ENCODE data around the gene BLACAT1.
"Not testable (repeated sequence)": the region's sequence is repeated elsewhere in the genome, so short reads cannot be mapped to it uniquely, and the experiment has no call there.

BLACAT1 gene

DNA sequence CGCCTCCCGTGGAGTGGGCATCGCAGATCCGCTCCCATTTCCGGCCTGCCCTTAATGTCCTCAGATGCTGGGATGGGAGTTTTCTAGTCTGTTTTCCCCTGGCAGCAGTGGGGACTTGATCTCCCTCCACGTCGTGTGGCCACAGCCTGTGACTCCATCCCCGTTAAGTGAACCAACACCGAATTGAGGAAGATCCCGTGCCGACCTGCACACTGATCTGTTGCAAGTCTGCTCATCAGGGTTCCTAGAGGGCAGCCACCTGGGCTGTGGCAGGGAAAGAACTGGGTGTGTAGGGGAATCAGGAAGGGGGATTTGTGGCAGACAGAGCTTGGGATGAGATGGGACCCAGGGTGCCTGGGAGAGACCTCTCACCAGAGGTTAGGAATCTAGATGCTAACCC lies 25.4 kb upstream of the BLACAT1 start:
- Histone ChIP-seq H3K9me3 (no peaks in the 10 kb centered on the region), H3K27me3 (peaks cover 89% of the 10 kb centered on the region), H3K4me1 (ENCODE audit: control insufficient read depth in 1 of 2, insufficient read depth in 1 of 2, low read depth in 1 of 2, low read length in 1 of 2) (no peaks in the 10 kb centered on the region), H3K36me3 (no peaks in the 10 kb centered on the region), H3K4me3 (ENCODE audit: low read depth in 1 of 2, low read length in 1 of 2) (no peak overlapping the region), H3K27ac (no peak overlapping the region)
- TF ChIP-seq, protein P1, sequence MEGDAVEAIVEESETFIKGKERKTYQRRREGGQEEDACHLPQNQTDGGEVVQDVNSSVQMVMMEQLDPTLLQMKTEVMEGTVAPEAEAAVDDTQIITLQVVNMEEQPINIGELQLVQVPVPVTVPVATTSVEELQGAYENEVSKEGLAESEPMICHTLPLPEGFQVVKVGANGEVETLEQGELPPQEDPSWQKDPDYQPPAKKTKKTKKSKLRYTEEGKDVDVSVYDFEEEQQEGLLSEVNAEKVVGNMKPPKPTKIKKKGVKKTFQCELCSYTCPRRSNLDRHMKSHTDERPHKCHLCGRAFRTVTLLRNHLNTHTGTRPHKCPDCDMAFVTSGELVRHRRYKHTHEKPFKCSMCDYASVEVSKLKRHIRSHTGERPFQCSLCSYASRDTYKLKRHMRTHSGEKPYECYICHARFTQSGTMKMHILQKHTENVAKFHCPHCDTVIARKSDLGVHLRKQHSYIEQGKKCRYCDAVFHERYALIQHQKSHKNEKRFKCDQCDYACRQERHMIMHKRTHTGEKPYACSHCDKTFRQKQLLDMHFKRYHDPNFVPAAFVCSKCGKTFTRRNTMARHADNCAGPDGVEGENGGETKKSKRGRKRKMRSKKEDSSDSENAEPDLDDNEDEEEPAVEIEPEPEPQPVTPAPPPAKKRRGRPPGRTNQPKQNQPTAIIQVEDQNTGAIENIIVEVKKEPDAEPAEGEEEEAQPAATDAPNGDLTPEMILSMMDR (IDR thresholded peaks at IDR 0.05), result no peak

DNA sequence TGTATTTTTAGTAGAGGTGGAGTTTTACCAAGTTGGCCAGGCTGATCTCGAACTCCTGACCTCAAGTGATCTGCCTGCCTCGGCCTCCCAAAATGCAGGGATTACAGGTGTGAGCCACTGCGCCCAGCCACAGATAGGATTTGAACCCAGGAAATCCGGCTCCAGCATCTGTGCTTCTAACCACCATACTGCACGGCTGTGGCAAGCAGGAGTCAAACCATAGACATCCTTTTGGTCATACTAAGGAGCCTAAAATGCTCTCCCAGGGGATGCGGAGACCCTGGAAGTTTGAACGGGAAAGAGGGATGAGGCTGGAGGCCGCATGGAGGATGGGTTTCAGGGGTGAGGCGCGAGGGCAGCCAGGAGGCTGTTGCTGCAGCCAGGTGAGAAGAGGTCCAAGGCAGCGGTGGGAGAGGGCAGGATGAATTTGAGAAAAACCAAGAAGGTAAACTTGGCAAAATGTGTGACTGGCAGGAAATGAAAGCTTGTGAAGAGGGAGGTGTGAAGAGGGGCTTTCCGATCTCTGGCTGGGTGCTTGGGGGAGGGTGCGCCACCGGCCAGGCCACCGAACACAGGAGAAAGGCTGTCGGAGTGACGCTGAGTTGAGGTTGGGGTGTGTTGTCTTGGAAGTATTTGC lies 24.6 kb upstream of the BLACAT1 start:
- H3K4me3 ChIP-seq (ENCODE audit: low read depth in 1 of 2, low read length in 1 of 2), result no peak overlapping the region
- no peaks in the 10 kb centered on the region for H3K9me3 ChIP-seq
- no peaks in the 10 kb centered on the region for H3K36me3 ChIP-seq
- TF ChIP-seq, protein P1 (IDR thresholded peaks at IDR 0.05), result no peak
- H3K4me1 ChIP-seq (ENCODE audit: control insufficient read depth in 1 of 2, insufficient read depth in 1 of 2, low read depth in 1 of 2, low read length in 1 of 2), result no peaks in the 10 kb centered on the region
- H3K27ac ChIP-seq, result no peak overlapping the region
- H3K27me3 ChIP-seq, result peaks cover 83% of the 10 kb centered on the region

DNA sequence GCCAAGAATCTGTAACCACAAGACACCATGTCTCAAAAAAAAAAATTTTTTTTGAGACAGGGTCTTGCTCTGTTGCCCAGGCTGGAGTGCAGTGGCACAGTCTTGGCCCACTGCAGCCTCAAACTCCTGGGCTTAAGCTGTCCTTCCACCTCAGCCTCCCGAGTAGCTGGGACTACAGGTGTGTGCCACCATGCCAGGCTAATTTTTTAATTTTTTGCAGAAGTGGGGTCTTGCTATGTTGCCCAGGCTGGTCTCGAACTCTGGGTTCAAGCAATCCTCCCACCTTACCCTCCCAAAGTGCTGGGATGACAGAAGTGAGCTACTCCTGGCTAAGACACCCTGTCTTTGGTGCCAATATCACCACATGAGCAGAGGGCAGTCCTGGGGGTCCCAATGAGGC lies 23.1 kb upstream of the BLACAT1 start:
- peaks cover 72% of the 10 kb centered on the region for H3K27me3 ChIP-seq
- H3K9me3 ChIP-seq; H3K27ac ChIP-seq; H3K4me1 ChIP-seq (ENCODE audit: control insufficient read depth in 1 of 2, insufficient read depth in 1 of 2, low read depth in 1 of 2, low read length in 1 of 2); H3K4me3 ChIP-seq (ENCODE audit: low read depth in 1 of 2, low read length in 1 of 2); H3K36me3 ChIP-seq: not testable (repeated sequence)

DNA sequence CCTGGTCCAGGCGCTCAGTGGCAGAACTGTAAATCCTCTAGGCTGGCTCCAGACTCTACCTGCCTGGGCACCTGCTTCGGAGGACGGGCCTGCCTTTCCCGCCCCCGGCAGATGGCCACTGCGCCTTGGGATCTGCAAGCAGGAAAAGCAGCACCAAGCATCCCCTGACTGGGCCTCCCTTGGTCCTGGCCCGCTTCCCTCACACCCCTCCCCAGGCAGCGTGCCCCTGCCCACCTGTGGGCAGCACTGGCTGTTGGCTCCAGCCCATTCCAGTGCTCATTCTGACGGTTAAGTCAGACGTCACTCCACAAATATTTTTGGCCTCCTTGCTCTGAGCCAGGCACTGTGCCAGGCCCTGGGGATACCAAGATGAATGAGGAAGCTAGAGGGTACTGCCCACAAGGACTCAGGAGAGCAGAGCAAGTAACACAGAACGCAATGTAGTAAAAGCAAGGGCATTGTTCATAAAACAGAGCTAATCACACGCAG lies 22.0 kb upstream of the BLACAT1 start:
- no peaks in the 10 kb centered on the region for H3K4me1 ChIP-seq (ENCODE audit: control insufficient read depth in 1 of 2, insufficient read depth in 1 of 2, low read depth in 1 of 2, low read length in 1 of 2)
- no peak overlapping the region for H3K4me3 ChIP-seq (ENCODE audit: low read depth in 1 of 2, low read length in 1 of 2)
- peaks cover 72% of the 10 kb centered on the region for H3K27me3 ChIP-seq
- TF ChIP-seq, protein P1 (IDR thresholded peaks at IDR 0.05), result no peak
- H3K27ac ChIP-seq, result no peak overlapping the region
- no peaks in the 10 kb centered on the region for H3K9me3 ChIP-seq
- H3K36me3 ChIP-seq, result no peaks in the 10 kb centered on the region

DNA sequence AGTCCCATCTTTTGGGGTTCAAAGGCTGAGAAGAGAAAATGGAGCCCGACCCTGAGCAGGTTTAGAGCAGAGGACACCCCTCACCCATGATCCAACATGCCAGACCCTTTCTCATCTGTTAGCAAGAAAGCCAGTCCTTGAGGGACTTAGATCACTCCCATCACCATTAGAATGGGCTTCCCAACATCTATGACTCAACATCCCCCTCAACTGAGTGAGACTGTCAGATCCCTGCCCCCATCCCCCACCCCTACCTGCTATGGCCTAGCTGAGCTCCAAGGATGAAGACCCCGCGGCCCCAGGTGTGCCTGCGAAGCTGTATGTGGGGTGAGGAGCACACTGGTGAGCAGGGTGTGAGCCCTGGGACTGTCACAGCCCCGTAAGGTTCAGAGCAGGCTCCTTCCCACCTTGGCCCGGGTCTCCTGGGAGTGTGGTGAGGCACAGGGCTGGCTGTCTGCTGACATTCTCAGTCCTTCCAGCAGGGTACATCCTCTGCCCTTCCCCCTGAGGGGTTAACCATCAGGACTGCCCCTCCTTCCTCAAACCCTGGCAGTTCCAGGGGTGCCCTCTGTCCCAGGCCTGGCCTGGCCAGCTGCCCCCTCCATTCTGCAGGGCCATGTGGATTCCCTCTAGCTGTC lies 21.4 kb upstream of the BLACAT1 start:
- no peak overlapping the region for H3K4me3 ChIP-seq (ENCODE audit: low read depth in 1 of 2, low read length in 1 of 2)
- H3K36me3 ChIP-seq, result no peaks in the 10 kb centered on the region
- H3K9me3 ChIP-seq, result no peaks in the 10 kb centered on the region
- TF ChIP-seq, protein P1 (IDR thresholded peaks at IDR 0.05), result no peak
- no peak overlapping the region for H3K27ac ChIP-seq
- peaks cover 71% of the 10 kb centered on the region for H3K27me3 ChIP-seq
- H3K4me1 ChIP-seq (ENCODE audit: control insufficient read depth in 1 of 2, insufficient read depth in 1 of 2, low read depth in 1 of 2, low read length in 1 of 2), result no peaks in the 10 kb centered on the region

DNA sequence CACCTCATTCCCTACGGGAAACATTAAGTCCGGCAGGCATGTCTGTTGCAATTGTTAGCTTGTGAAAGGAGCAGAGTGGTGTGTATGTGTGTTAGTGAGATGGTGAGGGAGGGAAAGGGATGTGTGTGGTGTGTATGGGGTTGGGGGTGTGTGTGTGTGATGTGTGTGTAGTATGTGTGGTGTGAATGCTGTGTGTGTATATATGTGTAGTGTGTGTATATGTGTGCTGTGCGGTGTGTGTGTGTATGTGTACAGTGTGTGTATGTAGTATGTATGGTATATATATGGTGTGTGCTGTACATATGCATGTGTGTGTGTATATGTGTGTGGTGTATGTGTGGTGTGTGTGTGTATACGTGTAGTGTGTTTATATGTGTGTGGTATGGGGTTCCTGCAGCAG lies 20.8 kb upstream of the BLACAT1 start:
- Histone ChIP-seq H3K27ac (no peak overlapping the region), H3K9me3 (no peaks in the 10 kb centered on the region), H3K36me3 (no peaks in the 10 kb centered on the region), H3K4me1 (ENCODE audit: control insufficient read depth in 1 of 2, insufficient read depth in 1 of 2, low read depth in 1 of 2, low read length in 1 of 2) (no peaks in the 10 kb centered on the region), H3K4me3 (ENCODE audit: low read depth in 1 of 2, low read length in 1 of 2) (no peak overlapping the region), H3K27me3 (peaks cover 69% of the 10 kb centered on the region)
- TF ChIP-seq, protein P1 (IDR thresholded peaks at IDR 0.05), result no peak

Data from neutrophil (primary cell).